K562 (cell line): Measurements from ENCODE around the gene MKNK2. TPM values are rescaled to one million over a fixed set of nuclear protein-coding genes. Genes with fewer than 3 reads are reported as not detected.

ENCODE experiments used
- CHD2 ChIP-seq: IDR thresholded peaks from 2 replicates; pipeline ENCODE4 v1.6.1; 2011; ENCODE audit warnings: low read depth, low read length
- CXXC5 ChIP-seq: fragments of 250-450 bp; sonication (Bioruptor Pico); IDR thresholded peaks from 2 replicates; pipeline ENCODE4 v1.8.0; 2022; ENCODE audit warnings: inconsistent platforms, mild to moderate bottlenecking, moderate library complexity
- DMBX1 ChIP-seq: fragments of 250-450 bp; sonication (Bioruptor Pico); IDR thresholded peaks from 2 replicates; pipeline ENCODE4 v1.8.0; 2022; ENCODE audit warnings: inconsistent platforms, mild to moderate bottlenecking, moderate library complexity, borderline replicate concordance
- NFE2L1 ChIP-seq: fragments of 450-650 bp; IDR thresholded peaks from 2 replicates; pipeline ENCODE4 v1.6.1; 2016; ENCODE audit warnings: missing genetic modification characterization, low read depth, mild to moderate bottlenecking, missing compliant biosample characterization, moderate library complexity, borderline replicate concordance
- NR2C1 ChIP-seq, 2 experiments: fragments of 450-650 bp; IDR thresholded peaks; 2 replicates each; pipeline ENCODE4 v1.6.1; 2017; ENCODE audit warnings: mild to moderate bottlenecking in 2 of 2, antibody characterized with exemption in 1 of 2, inconsistent platforms in 1 of 2, missing compliant biosample characterization in 1 of 2, missing genetic modification characterization in 1 of 2
- SMAD3 ChIP-seq: fragments of 450-650 bp; formaldehyde crosslinking; conservative IDR thresholded peaks from 2 replicates; pipeline ENCODE4 v1.4.0; 2020; ENCODE audit warnings: mild to moderate bottlenecking
- XRCC4 ChIP-seq: IDR thresholded peaks from one replicate; pipeline ENCODE4 v1.6.1; 2011; ENCODE audit not compliant: insufficient read depth, insufficient read length; ENCODE audit errors: extremely low read depth
- ZNF184 ChIP-seq: sonication (generic); formaldehyde crosslinking; IDR thresholded peaks from 2 replicates; pipeline ENCODE4 v1.5.0; 2020; ENCODE audit warnings: missing genetic modification reagents
- ZNF75A ChIP-seq: fragments of 450-650 bp; formaldehyde crosslinking; IDR thresholded peaks from 2 replicates; pipeline ENCODE4 v1.4.0; 2020; ENCODE audit warnings: mild to moderate bottlenecking
- polyA plus RNA-seq, 8 experiments: library from polyadenylated mRNA; depleted of rRNA in 4 of 8; stranded (reverse) in 5 of 8; unstranded in 3 of 8; fragments of >200 nt; fragmentation: Nextera tagmentation in 2 of 8; fragmentation: Illumina TruSeq in 1 of 8; extraction: Ambion mirVana in 2 of 8; extraction: Trizol in 1 of 8; gene quantifications; 2 replicates each; pipeline versions ENCODE4 v1.2.1 to v1.2.3, GENCODE V29; 2011 to 2014; ENCODE audit warnings: inconsistent platforms in 1 of 8, missing spikeins in 1 of 8
- total RNA-seq, 7 experiments: library from RNA; depleted of rRNA in 6 of 7; stranded (reverse); fragments of >200 nt in 6 of 7; fragmentation: Illumina TruSeq in 2 of 7; extraction: Trizol in 2 of 7; gene quantifications; 2 replicates each; pipeline versions ENCODE4 v1.2.1 to v1.2.3, GENCODE V29; 2011 to 2021; ENCODE audit warnings: low replicate concordance in 1 of 7
- TF ChIP-seq, protein P1 (sequence below): fragments of 450-650 bp; IDR thresholded peaks from 2 replicates; pipeline ENCODE4 v1.6.1; 2017; ENCODE audit warnings: antibody characterized with exemption, mild to moderate bottlenecking
- TF ChIP-seq, protein P2 (sequence below): fragments of 450-650 bp; IDR thresholded peaks from 2 replicates; pipeline ENCODE4 v1.6.1; 2018; ENCODE audit warnings: mild to moderate bottlenecking, low read depth; ENCODE audit not compliant: partially characterized antibody
- TF ChIP-seq, protein P3 (sequence below): fragments of 250-450 bp; sonication (Bioruptor Pico); IDR thresholded peaks from 2 replicates; pipeline ENCODE4 v1.4.0; 2020; ENCODE audit warnings: mild to moderate bottlenecking, moderate library complexity
- TF ChIP-seq, protein P4 (sequence below): fragments of 250-450 bp; sonication (Bioruptor Pico); IDR thresholded peaks from 2 replicates; pipeline ENCODE4 v1.8.0; 2022; ENCODE audit warnings: moderate library complexity, mild to moderate bottlenecking, inconsistent platforms
- TF ChIP-seq, protein P5 (sequence below): fragments of 450-650 bp; formaldehyde crosslinking; IDR thresholded peaks from 2 replicates; pipeline ENCODE4 v1.4.0; 2020; ENCODE audit warnings: mild to moderate bottlenecking, moderate library complexity

The MKNK2 gene
- total and polyA plus RNA-seq, 9 of the 15 experiments (the other 6 are each of a cell fraction or from before 2014, with no cell fraction given) = 5.1 to 191 (median 51.9) TPM

DNA sequence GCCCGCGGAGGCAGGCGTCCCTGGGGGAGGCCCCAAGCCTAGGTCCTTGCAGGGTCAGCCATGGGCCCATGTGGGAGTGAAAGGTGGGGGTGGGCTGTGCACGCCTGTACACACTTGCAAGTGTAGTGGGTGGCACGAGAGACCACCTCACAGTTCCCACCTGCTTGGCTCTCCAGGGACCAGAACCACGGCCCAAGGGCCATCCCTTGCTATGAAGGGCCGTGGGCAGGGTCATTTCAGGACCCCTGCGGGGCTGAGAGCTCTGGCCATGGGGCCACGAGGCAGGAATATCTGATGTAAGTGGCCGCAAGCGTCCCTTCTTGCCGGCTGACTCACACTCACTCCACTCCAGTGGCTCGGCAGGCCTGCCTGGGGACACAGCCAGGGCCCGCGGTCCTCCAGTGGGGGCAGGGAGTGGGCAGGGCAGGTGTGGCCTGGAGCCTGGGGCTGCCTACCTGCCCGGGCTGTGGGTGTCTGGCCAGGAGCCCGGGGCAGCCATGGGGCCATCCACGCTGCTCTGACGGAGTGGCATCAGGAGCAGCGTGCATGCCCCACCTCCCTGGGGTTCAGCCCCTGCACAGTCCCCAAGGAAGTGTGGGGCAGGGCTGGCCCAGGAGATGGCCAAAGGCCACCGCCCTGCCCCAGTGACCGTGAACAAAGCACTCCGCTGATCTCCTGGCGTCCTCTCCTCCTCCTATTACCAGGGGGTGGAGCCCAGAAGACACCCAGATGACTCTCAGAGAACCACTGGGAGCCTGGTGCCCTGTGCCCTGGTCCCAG, 8.6 kb upstream of the MKNK2 start (continued):
- TF ChIP-seq, protein P1, sequence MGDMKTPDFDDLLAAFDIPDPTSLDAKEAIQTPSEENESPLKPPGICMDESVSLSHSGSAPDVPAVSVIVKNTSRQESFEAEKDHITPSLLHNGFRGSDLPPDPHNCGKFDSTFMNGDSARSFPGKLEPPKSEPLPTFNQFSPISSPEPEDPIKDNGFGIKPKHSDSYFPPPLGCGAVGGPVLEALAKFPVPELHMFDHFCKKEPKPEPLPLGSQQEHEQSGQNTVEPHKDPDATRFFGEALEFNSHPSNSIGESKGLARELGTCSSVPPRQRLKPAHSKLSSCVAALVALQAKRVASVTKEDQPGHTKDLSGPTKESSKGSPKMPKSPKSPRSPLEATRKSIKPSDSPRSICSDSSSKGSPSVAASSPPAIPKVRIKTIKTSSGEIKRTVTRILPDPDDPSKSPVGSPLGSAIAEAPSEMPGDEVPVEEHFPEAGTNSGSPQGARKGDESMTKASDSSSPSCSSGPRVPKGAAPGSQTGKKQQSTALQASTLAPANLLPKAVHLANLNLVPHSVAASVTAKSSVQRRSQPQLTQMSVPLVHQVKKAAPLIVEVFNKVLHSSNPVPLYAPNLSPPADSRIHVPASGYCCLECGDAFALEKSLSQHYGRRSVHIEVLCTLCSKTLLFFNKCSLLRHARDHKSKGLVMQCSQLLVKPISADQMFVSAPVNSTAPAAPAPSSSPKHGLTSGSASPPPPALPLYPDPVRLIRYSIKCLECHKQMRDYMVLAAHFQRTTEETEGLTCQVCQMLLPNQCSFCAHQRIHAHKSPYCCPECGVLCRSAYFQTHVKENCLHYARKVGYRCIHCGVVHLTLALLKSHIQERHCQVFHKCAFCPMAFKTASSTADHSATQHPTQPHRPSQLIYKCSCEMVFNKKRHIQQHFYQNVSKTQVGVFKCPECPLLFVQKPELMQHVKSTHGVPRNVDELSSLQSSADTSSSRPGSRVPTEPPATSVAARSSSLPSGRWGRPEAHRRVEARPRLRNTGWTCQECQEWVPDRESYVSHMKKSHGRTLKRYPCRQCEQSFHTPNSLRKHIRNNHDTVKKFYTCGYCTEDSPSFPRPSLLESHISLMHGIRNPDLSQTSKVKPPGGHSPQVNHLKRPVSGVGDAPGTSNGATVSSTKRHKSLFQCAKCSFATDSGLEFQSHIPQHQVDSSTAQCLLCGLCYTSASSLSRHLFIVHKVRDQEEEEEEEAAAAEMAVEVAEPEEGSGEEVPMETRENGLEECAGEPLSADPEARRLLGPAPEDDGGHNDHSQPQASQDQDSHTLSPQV = peak; percentile 98
- TF ChIP-seq, protein P2, sequence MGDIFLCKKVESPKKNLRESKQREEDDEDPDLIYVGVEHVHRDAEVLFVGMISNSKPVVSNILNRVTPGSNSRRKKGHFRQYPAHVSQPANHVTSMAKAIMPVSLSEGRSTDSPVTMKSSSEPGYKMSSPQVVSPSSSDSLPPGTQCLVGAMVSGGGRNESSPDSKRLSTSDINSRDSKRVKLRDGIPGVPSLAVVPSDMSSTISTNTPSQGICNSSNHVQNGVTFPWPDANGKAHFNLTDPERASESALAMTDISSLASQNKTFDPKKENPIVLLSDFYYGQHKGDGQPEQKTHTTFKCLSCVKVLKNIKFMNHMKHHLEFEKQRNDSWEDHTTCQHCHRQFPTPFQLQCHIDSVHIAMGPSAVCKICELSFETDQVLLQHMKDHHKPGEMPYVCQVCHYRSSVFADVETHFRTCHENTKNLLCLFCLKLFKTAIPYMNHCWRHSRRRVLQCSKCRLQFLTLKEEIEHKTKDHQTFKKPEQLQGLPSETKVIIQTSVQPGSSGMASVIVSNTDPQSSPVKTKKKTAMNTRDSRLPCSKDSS = no peak
- no peak for TF ChIP-seq ZNF184 (CRISPR knock-in tag)
- TF ChIP-seq, protein P3, sequence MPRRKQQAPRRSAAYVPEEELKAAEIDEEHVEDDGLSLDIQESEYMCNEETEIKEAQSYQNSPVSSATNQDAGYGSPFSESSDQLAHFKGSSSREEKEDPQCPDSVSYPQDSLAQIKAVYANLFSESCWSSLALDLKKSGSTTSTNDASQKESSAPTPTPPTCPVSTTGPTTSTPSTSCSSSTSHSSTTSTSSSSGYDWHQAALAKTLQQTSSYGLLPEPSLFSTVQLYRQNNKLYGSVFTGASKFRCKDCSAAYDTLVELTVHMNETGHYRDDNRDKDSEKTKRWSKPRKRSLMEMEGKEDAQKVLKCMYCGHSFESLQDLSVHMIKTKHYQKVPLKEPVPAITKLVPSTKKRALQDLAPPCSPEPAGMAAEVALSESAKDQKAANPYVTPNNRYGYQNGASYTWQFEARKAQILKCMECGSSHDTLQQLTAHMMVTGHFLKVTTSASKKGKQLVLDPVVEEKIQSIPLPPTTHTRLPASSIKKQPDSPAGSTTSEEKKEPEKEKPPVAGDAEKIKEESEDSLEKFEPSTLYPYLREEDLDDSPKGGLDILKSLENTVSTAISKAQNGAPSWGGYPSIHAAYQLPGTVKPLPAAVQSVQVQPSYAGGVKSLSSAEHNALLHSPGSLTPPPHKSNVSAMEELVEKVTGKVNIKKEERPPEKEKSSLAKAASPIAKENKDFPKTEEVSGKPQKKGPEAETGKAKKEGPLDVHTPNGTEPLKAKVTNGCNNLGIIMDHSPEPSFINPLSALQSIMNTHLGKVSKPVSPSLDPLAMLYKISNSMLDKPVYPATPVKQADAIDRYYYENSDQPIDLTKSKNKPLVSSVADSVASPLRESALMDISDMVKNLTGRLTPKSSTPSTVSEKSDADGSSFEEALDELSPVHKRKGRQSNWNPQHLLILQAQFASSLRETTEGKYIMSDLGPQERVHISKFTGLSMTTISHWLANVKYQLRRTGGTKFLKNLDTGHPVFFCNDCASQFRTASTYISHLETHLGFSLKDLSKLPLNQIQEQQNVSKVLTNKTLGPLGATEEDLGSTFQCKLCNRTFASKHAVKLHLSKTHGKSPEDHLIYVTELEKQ (CRISPR knock-in tag) = peak; percentile 54
- TF ChIP-seq CXXC5 (CRISPR knock-in tag) = peak; percentile 91
- peak; percentile 84 for TF ChIP-seq SMAD3 (CRISPR knock-in tag)
- TF ChIP-seq NFE2L1 (tag) = no peak
- no peak for TF ChIP-seq CHD2
- TF ChIP-seq, protein P4, sequence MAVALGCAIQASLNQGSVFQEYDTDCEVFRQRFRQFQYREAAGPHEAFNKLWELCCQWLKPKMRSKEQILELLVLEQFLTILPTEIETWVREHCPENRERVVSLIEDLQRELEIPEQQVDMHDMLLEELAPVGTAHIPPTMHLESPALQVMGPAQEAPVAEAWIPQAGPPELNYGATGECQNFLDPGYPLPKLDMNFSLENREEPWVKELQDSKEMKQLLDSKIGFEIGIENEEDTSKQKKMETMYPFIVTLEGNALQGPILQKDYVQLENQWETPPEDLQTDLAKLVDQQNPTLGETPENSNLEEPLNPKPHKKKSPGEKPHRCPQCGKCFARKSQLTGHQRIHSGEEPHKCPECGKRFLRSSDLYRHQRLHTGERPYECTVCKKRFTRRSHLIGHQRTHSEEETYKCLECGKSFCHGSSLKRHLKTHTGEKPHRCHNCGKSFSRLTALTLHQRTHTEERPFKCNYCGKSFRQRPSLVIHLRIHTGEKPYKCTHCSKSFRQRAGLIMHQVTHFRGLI (CRISPR knock-in tag) = peak; percentile 11; the same call in 1 of the 2 replicates
- TF ChIP-seq, protein P5, sequence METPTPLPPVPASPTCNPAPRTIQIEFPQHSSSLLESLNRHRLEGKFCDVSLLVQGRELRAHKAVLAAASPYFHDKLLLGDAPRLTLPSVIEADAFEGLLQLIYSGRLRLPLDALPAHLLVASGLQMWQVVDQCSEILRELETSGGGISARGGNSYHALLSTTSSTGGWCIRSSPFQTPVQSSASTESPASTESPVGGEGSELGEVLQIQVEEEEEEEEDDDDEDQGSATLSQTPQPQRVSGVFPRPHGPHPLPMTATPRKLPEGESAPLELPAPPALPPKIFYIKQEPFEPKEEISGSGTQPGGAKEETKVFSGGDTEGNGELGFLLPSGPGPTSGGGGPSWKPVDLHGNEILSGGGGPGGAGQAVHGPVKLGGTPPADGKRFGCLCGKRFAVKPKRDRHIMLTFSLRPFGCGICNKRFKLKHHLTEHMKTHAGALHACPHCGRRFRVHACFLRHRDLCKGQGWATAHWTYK (CRISPR knock-in tag) = peak; percentile 94; the same call in 1 of the 2 replicates
- TF ChIP-seq NR2C1 (IDR thresholded peaks at IDR 0.05) = no peak
- TF ChIP-seq NR2C1 (tag; IDR thresholded peaks at IDR 0.05) = peak; percentile 84
- no peak for TF ChIP-seq XRCC4
- TF ChIP-seq ZNF75A (CRISPR knock-in tag) = no peak
- peak; percentile 94 for TF ChIP-seq DMBX1 (CRISPR knock-in tag)
